ENCODE data around the gene TFAP2C. TPM values are rescaled to one million over a fixed set of nuclear protein-coding genes. Genes with fewer than 3 reads are reported as not detected.

TFAP2C gene
- total RNA-seq, 4 donors from 2014 or later, result 0.16 to 4.1 (median 2.2) TPM

GRCh38 chr20:56605261-56605996, 23.7 kb upstream of the TFAP2C start:
- no peak overlapping the region for H3K27ac ChIP-seq
- no peaks in the 10 kb centered on the region for H3K4me1 ChIP-seq
- no peaks in the 10 kb centered on the region for H3K36me3 ChIP-seq
- no peak for TF ChIP-seq POLR2A (IDR thresholded peaks at IDR 0.05)
- no peak for TF ChIP-seq POLR2AphosphoS5 (IDR thresholded peaks at IDR 0.05)
- no peak for TF ChIP-seq CTCF (IDR thresholded peaks at IDR 0.05)
- no peak for TF ChIP-seq EP300 (IDR thresholded peaks at IDR 0.05)
- no peak overlapping the region for H3K4me3 ChIP-seq
- H3K9me3 ChIP-seq, result no peaks in the 10 kb centered on the region
- 59 to 61% methylated on average over 3 of the region's 6 CpGs for WGBS, 2 donors (ENCODE audit: low coverage in 1 of 2)
- H3K27me3 ChIP-seq, result no peaks in the 10 kb centered on the region
- ATAC-seq, result no peak

GRCh38 chr20:56606174-56606945, 22.7 kb upstream of the TFAP2C start:
- ATAC-seq, result no peak
- WGBS, 2 donors (ENCODE audit: low coverage in 1 of 2), result 80 to 92% methylated on average over 5 to 7 of the region's 8 CpGs
- H3K4me3 ChIP-seq, result no peak overlapping the region
- H3K27me3 ChIP-seq, result no peaks in the 10 kb centered on the region
- H3K27ac ChIP-seq, result no peak overlapping the region
- H3K9me3 ChIP-seq, result no peaks in the 10 kb centered on the region
- no peak for TF ChIP-seq POLR2AphosphoS5 (IDR thresholded peaks at IDR 0.05)
- TF ChIP-seq CTCF (IDR thresholded peaks at IDR 0.05), result no peak
- no peak for TF ChIP-seq EP300 (IDR thresholded peaks at IDR 0.05)
- no peak for TF ChIP-seq POLR2A (IDR thresholded peaks at IDR 0.05)
- H3K4me1 ChIP-seq, result no peaks in the 10 kb centered on the region
- no peaks in the 10 kb centered on the region for H3K36me3 ChIP-seq

GRCh38 chr20:56607061-56607704, 21.9 kb upstream of the TFAP2C start:
- no peaks in the 10 kb centered on the region for H3K9me3 ChIP-seq
- H3K4me1 ChIP-seq, result no peaks in the 10 kb centered on the region
- H3K27ac ChIP-seq, result no peak overlapping the region
- no peaks in the 10 kb centered on the region for H3K36me3 ChIP-seq
- no peaks in the 10 kb centered on the region for H3K27me3 ChIP-seq
- WGBS, 2 donors (ENCODE audit: low coverage in 1 of 2), result 81 to 85% methylated on average over 8 to 11 of the region's 11 CpGs
- TF ChIP-seq POLR2A (IDR thresholded peaks at IDR 0.05) (no peak), EP300 (IDR thresholded peaks at IDR 0.05) (no peak), CTCF (IDR thresholded peaks at IDR 0.05) (no peak), POLR2AphosphoS5 (IDR thresholded peaks at IDR 0.05) (no peak)
- no peak for ATAC-seq
- no peak overlapping the region for H3K4me3 ChIP-seq

GRCh38 chr20:56608376-56608775, 20.7 kb upstream of the TFAP2C start:
- TF ChIP-seq EP300 (IDR thresholded peaks at IDR 0.05), result no peak
- no peak for TF ChIP-seq POLR2AphosphoS5 (IDR thresholded peaks at IDR 0.05)
- TF ChIP-seq CTCF (IDR thresholded peaks at IDR 0.05), result no peak
- TF ChIP-seq POLR2A (IDR thresholded peaks at IDR 0.05), result no peak
- ATAC-seq, result no peak
- Histone ChIP-seq H3K9me3 (no peaks in the 10 kb centered on the region), H3K36me3 (no peaks in the 10 kb centered on the region), H3K4me3 (no peak overlapping the region), H3K27me3 (no peaks in the 10 kb centered on the region), H3K27ac (no peak overlapping the region), H3K4me1 (no peaks in the 10 kb centered on the region)
- 82 to 88% methylated on average over 3 of the region's 3 CpGs for WGBS, 2 donors (ENCODE audit: low coverage in 1 of 2)
